Measurements from ENCODE around the gene CEBPG. TPM values are rescaled to one million over a fixed set of nuclear protein-coding genes. Genes with fewer than 3 reads are reported as not detected.
A peak's percentile ranks its signal among the peaks of the same experiment; 100 is the strongest.

Gene CEBPG
- total and polyA plus RNA-seq, 7 experiments from 2014 or later = 7.8 to 22.4 (median 17.7) TPM

GRCh38 chr19:33407140-33407551 lies 33.6 kb downstream of the CEBPG start:
- ATAC-seq (peak; percentile 12), DNase-seq (no peak)
- CTCF ChIA-PET = interaction anchor here (0.7 to 4.7 kb wide), 8 partner anchors 9 to 283 kb away, joined by 3 to 34 read pairs (median 4); no protein-coding TSS in a partner anchor
- H3K27ac Mint-ChIP-seq = no peak overlapping the region
- Histone ChIP-seq H3K9me3 (ENCODE audit: control insufficient read depth in 2 of 3, low read length in 3 of 3) (no peaks in the 10 kb centered on the region), H3K4me1 (ENCODE audit: control insufficient read depth in 2 of 2, insufficient read depth in 2 of 2, low read length in 2 of 2) (no peaks in the 10 kb centered on the region), H3K36me3 (ENCODE audit: control insufficient read depth in 2 of 3, insufficient read depth in 3 of 3, low read length in 3 of 3) (peaks cover 0 to 21% (median 0%) of the 10 kb centered on the region in 3 experiments), H3K4me3 (ENCODE audit: low read length) (no peak overlapping the region), H3K27ac (ENCODE audit: low read depth, low read length) (no peak overlapping the region), H3K27me3 (ENCODE audit: control insufficient read depth in 2 of 2, insufficient read depth in 2 of 2, low read length in 2 of 2) (no peaks in the 10 kb centered on the region)
- peaks cover 0 to 12% (median 0%) of the 10 kb centered on the region in 5 donors for H3K36me3 Mint-ChIP-seq
- POLR2A ChIA-PET = no interaction called here
- H3K27me3 Mint-ChIP-seq = no peaks in the 10 kb centered on the region
- intact Hi-C loops (cut with micrococcal nuclease) = loop anchor here (1.0 to 5.0 kb wide), 4 partner anchors 166 to 280 kb away; no protein-coding TSS in a partner anchor
- no peaks in the 10 kb centered on the region for H3K9me3 Mint-ChIP-seq
- peaks cover 0 to 3% (median 0%) of the 10 kb centered on the region in 7 donors for H3K4me1 Mint-ChIP-seq
- no peak overlapping the region for H3K4me3 Mint-ChIP-seq

DNA sequence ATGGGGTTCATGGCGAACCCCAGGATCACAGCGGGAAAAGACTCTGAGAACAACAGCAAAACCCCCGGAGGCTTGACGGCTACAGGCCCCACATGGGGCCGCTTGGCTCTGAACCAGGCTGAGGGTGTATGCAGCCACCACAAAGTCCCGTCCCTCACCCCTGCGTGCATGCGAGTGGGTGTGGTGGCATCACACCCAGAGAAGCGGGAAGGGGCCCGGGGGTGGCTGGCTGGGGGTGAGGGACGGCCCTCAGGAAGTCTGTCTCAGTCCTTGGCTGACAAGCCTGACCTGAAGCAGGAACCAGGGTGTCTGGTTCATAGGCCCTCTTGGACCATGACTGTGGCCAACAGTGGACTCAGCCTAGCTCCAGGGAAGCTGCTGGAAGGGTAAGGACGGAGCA lies 34.2 kb downstream of the CEBPG start:
- Mint-ChIP-seq H3K4me1 (peaks cover 0 to 3% (median 0%) of the 10 kb centered on the region in 7 donors), H3K9me3 (no peaks in the 10 kb centered on the region), H3K36me3 (peaks cover 0 to 12% (median 0%) of the 10 kb centered on the region in 5 donors), H3K27ac (no peak overlapping the region), H3K27me3 (no peaks in the 10 kb centered on the region), H3K4me3 (no peak overlapping the region)
- Histone ChIP-seq H3K36me3 (ENCODE audit: control insufficient read depth in 2 of 3, insufficient read depth in 3 of 3, low read length in 3 of 3) (peaks cover 0 to 21% (median 0%) of the 10 kb centered on the region in 3 experiments), H3K4me1 (ENCODE audit: control insufficient read depth in 2 of 2, insufficient read depth in 2 of 2, low read length in 2 of 2) (no peaks in the 10 kb centered on the region), H3K9me3 (ENCODE audit: control insufficient read depth in 2 of 3, low read length in 3 of 3) (no peaks in the 10 kb centered on the region), H3K4me3 (ENCODE audit: low read length) (no peak overlapping the region), H3K27ac (ENCODE audit: low read depth, low read length) (no peak overlapping the region), H3K27me3 (ENCODE audit: control insufficient read depth in 2 of 2, insufficient read depth in 2 of 2, low read length in 2 of 2) (no peaks in the 10 kb centered on the region)
- DNase-seq (no peak), ATAC-seq (no peak)
- intact Hi-C loops (cut with micrococcal nuclease) = loop anchor here (1.0 to 5.0 kb wide), 4 partner anchors 166 to 280 kb away; no protein-coding TSS in a partner anchor
- POLR2A ChIA-PET = no interaction called here
- CTCF ChIA-PET = interaction anchor here (0.7 to 4.7 kb wide), 4 partner anchors 162 to 180 kb away, joined by 3 to 34 read pairs (median 7); no protein-coding TSS in a partner anchor

- CTCF ChIA-PET = interaction anchor here (0.7 to 4.7 kb wide), 4 partner anchors 162 to 180 kb away, joined by 3 to 34 read pairs (median 7); no protein-coding TSS in a partner anchor
- peak overlapping the region in 1 of 9 donors; percentile 48 for H3K27ac Mint-ChIP-seq
These were observed 34.6 kb downstream of the CEBPG start for GRCh38 chr19:33408116-33408515.

GRCh38 chr19:33408538-33409434 lies 35.3 kb downstream of the CEBPG start:
- ChIA-PET CTCF (interaction anchor here (0.7 to 4.7 kb wide), 6 partner anchors 16 to 268 kb away, joined by 3 to 34 read pairs (median 4); no protein-coding TSS in a partner anchor), POLR2A (no interaction called here)
- DNase-seq (no peak), ATAC-seq (no peak)
- no peaks in the 10 kb centered on the region for H3K9me3 ChIP-seq (ENCODE audit: control insufficient read depth in 2 of 3, low read length in 3 of 3)
- H3K36me3 Mint-ChIP-seq = peaks cover 0 to 12% (median 0%) of the 10 kb centered on the region in 5 donors
- no peaks in the 10 kb centered on the region for H3K9me3 Mint-ChIP-seq
- H3K36me3 ChIP-seq (ENCODE audit: control insufficient read depth in 2 of 3, insufficient read depth in 3 of 3, low read length in 3 of 3) = peaks cover 0 to 21% (median 0%) of the 10 kb centered on the region in 3 experiments
- no peak overlapping the region for H3K27ac Mint-ChIP-seq
- intact Hi-C loops (cut with micrococcal nuclease) = loop anchor here in 1 of 2 donors (5.0 kb wide), 2 partner anchors 266 to 281 kb away; no protein-coding TSS in a partner anchor
- H3K4me1 ChIP-seq (ENCODE audit: control insufficient read depth in 2 of 2, insufficient read depth in 2 of 2, low read length in 2 of 2) = no peaks in the 10 kb centered on the region
- H3K27me3 ChIP-seq (ENCODE audit: control insufficient read depth in 2 of 2, insufficient read depth in 2 of 2, low read length in 2 of 2) = no peaks in the 10 kb centered on the region
- no peak overlapping the region for H3K4me3 ChIP-seq (ENCODE audit: low read length)
- no peak overlapping the region for H3K4me3 Mint-ChIP-seq
- H3K27me3 Mint-ChIP-seq = no peaks in the 10 kb centered on the region
- peaks cover 0 to 3% (median 0%) of the 10 kb centered on the region in 7 donors for H3K4me1 Mint-ChIP-seq
- no peak overlapping the region for H3K27ac ChIP-seq (ENCODE audit: low read depth, low read length)

More at GRCh38 chr19:33408116-33408515, 34.6 kb downstream of the CEBPG start:
- Histone ChIP-seq H3K4me1 (ENCODE audit: control insufficient read depth in 2 of 2, insufficient read depth in 2 of 2, low read length in 2 of 2) (no peaks in the 10 kb centered on the region), H3K27me3 (ENCODE audit: control insufficient read depth in 2 of 2, insufficient read depth in 2 of 2, low read length in 2 of 2) (no peaks in the 10 kb centered on the region), H3K9me3 (ENCODE audit: control insufficient read depth in 2 of 3, low read length in 3 of 3) (no peaks in the 10 kb centered on the region), H3K27ac (ENCODE audit: low read depth, low read length) (no peak overlapping the region), H3K4me3 (ENCODE audit: low read length) (no peak overlapping the region), H3K36me3 (ENCODE audit: control insufficient read depth in 2 of 3, insufficient read depth in 3 of 3, low read length in 3 of 3) (peaks cover 0 to 21% (median 0%) of the 10 kb centered on the region in 3 experiments)
- Mint-ChIP-seq H3K36me3 (peaks cover 0 to 12% (median 0%) of the 10 kb centered on the region in 5 donors), H3K9me3 (no peaks in the 10 kb centered on the region), H3K4me1 (peaks cover 0 to 3% (median 0%) of the 10 kb centered on the region in 7 donors), H3K4me3 (no peak overlapping the region), H3K27me3 (no peaks in the 10 kb centered on the region)
- DNase-seq = no peak
- ATAC-seq = no peak
- intact Hi-C loops (cut with micrococcal nuclease) = loop anchor here in 1 of 2 donors (5.0 kb wide), 2 partner anchors 266 to 281 kb away; no protein-coding TSS in a partner anchor
- POLR2A ChIA-PET = no interaction called here

DNA sequence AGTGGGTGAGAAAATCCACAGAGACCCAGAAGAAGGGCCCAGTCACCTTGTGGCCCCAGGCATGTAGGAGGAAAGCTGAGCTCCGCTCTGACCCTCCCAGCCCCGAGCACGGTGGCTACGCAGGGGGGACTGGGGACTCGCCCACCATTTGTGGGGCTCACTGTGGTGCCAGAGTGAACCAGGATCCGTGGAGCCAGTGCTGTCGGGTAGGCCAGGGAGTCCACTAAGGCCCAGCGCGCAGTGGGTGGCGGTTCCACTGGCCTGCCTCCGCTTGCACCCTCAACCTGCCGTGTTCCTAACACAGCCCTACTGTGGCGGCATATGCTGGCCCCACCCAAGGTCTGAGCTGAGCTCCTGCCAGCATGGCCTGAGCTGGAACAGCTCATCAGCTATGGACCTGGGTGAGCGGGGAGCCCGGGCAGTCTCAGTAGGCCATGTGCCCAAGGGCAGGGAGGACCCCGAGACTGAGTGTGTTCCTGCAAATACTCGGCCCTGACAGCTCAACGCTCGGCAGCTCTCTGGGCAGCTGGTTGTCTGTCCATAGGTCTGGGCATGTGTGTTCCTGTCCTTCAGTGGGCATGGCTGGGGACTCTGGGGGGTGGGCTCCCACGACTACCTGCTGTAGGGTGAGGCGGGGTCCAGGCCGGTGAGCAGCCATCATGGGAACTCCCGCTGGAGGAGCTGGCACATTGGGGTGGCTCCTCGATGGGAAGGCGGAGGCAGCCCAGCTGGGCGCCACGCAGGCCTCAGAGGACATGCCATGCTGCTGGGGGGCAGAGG lies 36.6 kb downstream of the CEBPG start:
- H3K9me3 ChIP-seq (ENCODE audit: control insufficient read depth in 2 of 3, low read length in 3 of 3) = no peaks in the 10 kb centered on the region
- Mint-ChIP-seq H3K27me3 (no peaks in the 10 kb centered on the region), H3K9me3 (no peaks in the 10 kb centered on the region), H3K4me1 (peaks cover 0 to 3% (median 0%) of the 10 kb centered on the region in 7 donors), H3K27ac (no peak overlapping the region), H3K4me3 (no peak overlapping the region), H3K36me3 (peaks cover 0 to 8% (median 0%) of the 10 kb centered on the region in 5 donors)
- no peaks in the 10 kb centered on the region for H3K4me1 ChIP-seq (ENCODE audit: control insufficient read depth in 2 of 2, insufficient read depth in 2 of 2, low read length in 2 of 2)
- DNase-seq (no peak), ATAC-seq (no peak)
- intact Hi-C loops (cut with micrococcal nuclease) = loop anchor here in 1 of 2 donors (5.0 kb wide), 2 partner anchors 268 to 283 kb away; no protein-coding TSS in a partner anchor
- H3K27me3 ChIP-seq (ENCODE audit: control insufficient read depth in 2 of 2, insufficient read depth in 2 of 2, low read length in 2 of 2) = no peaks in the 10 kb centered on the region
- ChIA-PET POLR2A (no interaction called here), CTCF (interaction anchor here (0.6 to 4.7 kb wide), 4 partner anchors 14 to 269 kb away, joined by 3 to 34 read pairs (median 3); no protein-coding TSS in a partner anchor)
- no peak overlapping the region for H3K4me3 ChIP-seq (ENCODE audit: low read length)
- H3K27ac ChIP-seq (ENCODE audit: low read depth, low read length) = no peak overlapping the region
- H3K36me3 ChIP-seq (ENCODE audit: control insufficient read depth in 2 of 3, insufficient read depth in 3 of 3, low read length in 3 of 3) = peaks cover 0 to 21% (median 0%) of the 10 kb centered on the region in 3 experiments

- Histone ChIP-seq H3K4me3 (ENCODE audit: low read length) (no peak overlapping the region), H3K36me3 (ENCODE audit: control insufficient read depth in 2 of 3, insufficient read depth in 3 of 3, low read length in 3 of 3) (peaks cover 0 to 21% (median 0%) of the 10 kb centered on the region in 3 experiments), H3K4me1 (ENCODE audit: control insufficient read depth in 2 of 2, insufficient read depth in 2 of 2, low read length in 2 of 2) (no peaks in the 10 kb centered on the region), H3K27ac (ENCODE audit: low read depth, low read length) (no peak overlapping the region), H3K27me3 (ENCODE audit: control insufficient read depth in 2 of 2, insufficient read depth in 2 of 2, low read length in 2 of 2) (no peaks in the 10 kb centered on the region), H3K9me3 (ENCODE audit: control insufficient read depth in 2 of 3, low read length in 3 of 3) (no peaks in the 10 kb centered on the region)
- ATAC-seq (no peak), DNase-seq (no peak)
- Mint-ChIP-seq H3K27ac (no peak overlapping the region), H3K4me1 (peaks cover 0 to 3% (median 0%) of the 10 kb centered on the region in 7 donors), H3K4me3 (no peak overlapping the region), H3K9me3 (no peaks in the 10 kb centered on the region), H3K27me3 (no peaks in the 10 kb centered on the region), H3K36me3 (peaks cover 0 to 8% (median 0%) of the 10 kb centered on the region in 5 donors)
- ChIA-PET CTCF (no interaction called here), POLR2A (no interaction called here)
- intact Hi-C loops (cut with micrococcal nuclease) = no loop called here
These were observed 37.4 kb downstream of the CEBPG start for GRCh38 chr19:33410915-33411401.

All from naive thymus-derived CD4-positive, alpha-beta T cell (primary cell).